Activated T-cell treated with anti-CD3 and anti-CD28 coated beads, Interleukin-2, amount 50 U/mL, for 72 hours (primary cell): ENCODE results near the gene DGKE. TPM values are rescaled to one million over a fixed set of nuclear protein-coding genes. Genes with fewer than 3 reads are reported as not detected.

Experiments used
- ATAC-seq, 2 donors: fragments of 150-1000 bp; cut with Tn5 transposase; replicated peaks in 1 of 2; 2 replicates each; pipeline ENCODE4 v1.10.0; 2021; ENCODE audit warnings: moderate library complexity in 2 of 2, mild to moderate bottlenecking in 1 of 2
- DNase-seq, 2 donors: peaks; one replicate each; pipeline ENCODE4 v3.0.0; 2021 to 2022; ENCODE audit warnings: mixed read lengths in 1 of 2
- H3K27ac Mint-ChIP-seq: one replicate; pipeline ENCODE4 v1.8.0; 2022; ENCODE audit warnings: mild to moderate bottlenecking, moderate library complexity, mixed read lengths
- H3K27me3 Mint-ChIP-seq: one replicate; pipeline ENCODE4 v1.8.0; 2022; ENCODE audit warnings: low read depth, mixed read lengths
- H3K36me3 Mint-ChIP-seq, 2 donors: one replicate each; pipeline ENCODE4 v1.8.0; 2022; ENCODE audit warnings: mixed read lengths in 2 of 2, mild to moderate bottlenecking in 1 of 2; ENCODE audit not compliant: insufficient read depth in 2 of 2
- H3K4me1 Mint-ChIP-seq: one replicate; pipeline ENCODE4 v1.8.0; 2022; ENCODE audit warnings: low read depth, mixed read lengths
- H3K4me3 Mint-ChIP-seq, 2 donors: one replicate each; pipeline ENCODE4 v1.8.0; 2022; ENCODE audit warnings: mild to moderate bottlenecking in 2 of 2, mixed read lengths in 2 of 2, moderate library complexity in 2 of 2
- H3K9me3 Mint-ChIP-seq, 2 donors: one replicate each; pipeline ENCODE4 v1.8.0; 2022; ENCODE audit warnings: mixed read lengths in 2 of 2
- total RNA-seq, 2 donors: library from RNA; stranded (reverse); gene quantifications; one replicate each; pipeline ENCODE4 v1.2.3, GENCODE V29; 2022

The DGKE gene
- total RNA-seq, 2 donors from 2014 or later: 25.0 to 34.6 TPM

DNA sequence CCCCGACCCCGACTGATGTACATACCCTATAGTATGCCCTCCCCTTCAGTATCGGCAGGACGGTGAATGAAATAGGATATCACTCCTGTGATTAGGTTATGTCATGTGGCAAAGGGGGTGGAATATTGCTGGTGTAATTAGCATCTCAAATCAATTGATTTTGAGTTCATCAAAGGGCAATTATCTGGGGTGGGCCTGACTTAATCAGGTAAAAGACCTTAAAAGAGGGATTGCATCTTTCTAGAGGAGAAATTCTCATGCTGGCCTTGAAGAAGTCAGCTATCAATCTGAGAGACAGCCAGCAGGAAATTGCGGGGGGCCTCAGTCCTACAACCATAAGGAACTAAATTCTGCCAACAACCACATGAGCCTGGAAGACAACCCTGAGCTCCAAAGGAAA, 69.6 kb downstream of the DGKE start:
- Mint-ChIP-seq H3K4me1 (peaks cover 22% of the 10 kb centered on the region), H3K27me3 (no peaks in the 10 kb centered on the region), H3K27ac (no peak overlapping the region), H3K36me3 (peaks cover 35 to 58% of the 10 kb centered on the region in 2 donors), H3K4me3 (no peak overlapping the region), H3K9me3 (no peaks in the 10 kb centered on the region)
- DNase-seq (no peak), ATAC-seq (no peak)

DNA sequence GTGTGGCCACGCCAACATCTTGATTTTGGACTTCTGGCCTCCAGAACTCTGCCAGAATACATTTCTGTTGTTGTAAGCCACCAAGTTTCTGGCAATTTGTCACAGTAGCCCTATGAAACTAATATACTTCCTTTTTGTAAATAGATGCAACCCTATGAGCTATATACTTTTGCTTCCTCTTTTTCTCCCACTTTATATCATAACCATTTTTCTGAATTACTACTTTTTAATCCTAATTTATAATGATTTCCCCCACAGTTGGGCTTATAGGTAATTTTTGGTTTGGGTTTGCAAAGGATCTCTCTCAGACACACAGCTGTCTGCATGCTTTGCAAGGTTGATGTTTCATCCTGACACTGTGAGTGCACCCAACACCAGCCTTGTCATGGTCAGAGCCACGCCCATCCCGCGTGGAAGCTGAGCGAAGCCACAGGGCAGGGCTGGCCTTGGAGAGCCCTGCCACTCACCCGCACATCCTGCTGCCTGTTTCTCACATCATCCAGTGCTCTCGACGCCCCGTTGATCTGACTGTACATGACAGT, 74.1 kb downstream of the DGKE start:
- ATAC-seq (peak; percentile 51 to 69), DNase-seq (peak in 1 of 2 donors; percentile 38)
- no peaks in the 10 kb centered on the region for H3K27me3 Mint-ChIP-seq
- H3K4me1 Mint-ChIP-seq: peaks cover 57% of the 10 kb centered on the region
- H3K9me3 Mint-ChIP-seq: no peaks in the 10 kb centered on the region
- peaks cover 47 to 64% of the 10 kb centered on the region in 2 donors for H3K36me3 Mint-ChIP-seq
- H3K4me3 Mint-ChIP-seq: peak overlapping the region; percentile 72 to 82
- peak overlapping the region; percentile 87 for H3K27ac Mint-ChIP-seq

DNA sequence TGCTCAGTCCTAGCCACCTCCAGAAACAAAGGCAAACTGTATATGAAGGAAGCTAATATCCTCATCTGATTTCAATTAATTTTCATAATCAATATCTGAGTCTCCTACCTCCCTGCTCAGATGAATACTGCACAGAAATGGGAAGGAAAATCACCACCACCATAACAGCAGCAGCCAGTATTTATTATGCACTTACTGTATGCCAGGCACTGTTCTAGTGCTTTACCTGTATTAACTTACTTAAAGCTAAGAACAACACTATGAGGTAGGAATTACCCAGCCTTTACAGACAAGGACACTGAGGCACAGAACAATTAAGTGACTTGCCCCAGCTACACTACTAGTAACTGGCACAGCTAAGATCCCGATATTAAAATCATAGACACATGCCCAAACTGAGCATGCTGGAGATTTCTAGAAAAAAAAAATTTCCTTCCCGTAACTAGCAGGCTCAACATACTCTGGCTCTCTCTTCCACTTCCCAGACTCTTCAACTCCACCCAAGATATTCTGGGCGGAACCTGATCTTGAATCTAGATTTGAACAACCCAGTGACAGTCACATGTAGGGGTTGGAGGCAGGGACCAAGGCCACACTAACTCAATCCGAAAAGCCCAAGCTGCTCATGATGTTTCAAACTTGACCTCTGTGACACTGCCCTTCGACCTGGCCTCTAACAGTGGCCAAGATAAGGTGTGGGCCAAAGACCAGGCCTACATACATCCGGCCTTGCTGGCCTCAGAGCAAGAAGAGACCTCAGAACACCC, 76.0 kb downstream of the DGKE start:
- Mint-ChIP-seq H3K4me1 (peaks cover 54% of the 10 kb centered on the region), H3K9me3 (no peaks in the 10 kb centered on the region), H3K4me3 (peak overlapping the region; percentile 92 to 93), H3K36me3 (peaks cover 47 to 58% of the 10 kb centered on the region in 2 donors), H3K27me3 (no peaks in the 10 kb centered on the region), H3K27ac (peak overlapping the region; percentile 87)
- DNase-seq (no peak), ATAC-seq (no peak)

DNA sequence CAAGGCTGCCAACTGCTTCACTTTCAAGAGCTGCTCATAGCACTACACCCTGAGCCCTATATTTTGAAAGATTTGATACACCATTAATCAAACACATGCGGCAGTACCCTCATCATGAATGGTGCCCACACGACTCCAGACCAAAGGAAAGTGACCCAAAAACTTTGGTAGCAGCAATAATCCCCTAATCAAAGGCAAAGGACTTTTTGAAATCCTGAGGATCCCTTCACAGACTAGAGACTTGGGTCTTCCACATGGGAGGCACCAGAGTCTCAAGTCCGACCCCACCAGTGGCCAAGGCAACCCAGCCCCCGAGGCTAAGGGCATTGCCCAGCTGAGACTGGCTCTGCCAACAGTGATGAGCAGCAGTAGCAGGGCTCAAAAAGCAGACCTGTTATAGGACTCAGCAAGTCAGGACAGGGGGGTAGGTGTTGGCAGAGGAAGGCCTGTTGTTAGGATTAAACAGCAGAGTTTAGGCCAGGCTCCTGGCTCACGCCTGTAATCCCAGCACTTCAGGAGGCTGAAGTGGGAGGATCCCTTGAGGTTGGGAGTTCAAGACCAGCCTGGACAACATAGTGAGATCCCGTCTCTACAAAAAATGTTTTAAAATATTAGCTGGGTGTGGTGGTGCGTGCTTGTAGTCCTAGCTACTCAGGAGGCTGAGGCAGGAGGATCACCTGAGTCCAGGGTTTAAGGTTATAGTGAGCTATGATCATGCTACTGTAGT, 76.7 kb downstream of the DGKE start:
- Mint-ChIP-seq H3K27me3 (no peaks in the 10 kb centered on the region), H3K36me3 (peaks cover 49 to 57% of the 10 kb centered on the region in 2 donors), H3K4me3 (peak overlapping the region; percentile 92 to 93), H3K27ac (peak overlapping the region; percentile 87), H3K9me3 (no peaks in the 10 kb centered on the region), H3K4me1 (peaks cover 62% of the 10 kb centered on the region)
- DNase-seq: no peak
- no peak for ATAC-seq

DNA sequence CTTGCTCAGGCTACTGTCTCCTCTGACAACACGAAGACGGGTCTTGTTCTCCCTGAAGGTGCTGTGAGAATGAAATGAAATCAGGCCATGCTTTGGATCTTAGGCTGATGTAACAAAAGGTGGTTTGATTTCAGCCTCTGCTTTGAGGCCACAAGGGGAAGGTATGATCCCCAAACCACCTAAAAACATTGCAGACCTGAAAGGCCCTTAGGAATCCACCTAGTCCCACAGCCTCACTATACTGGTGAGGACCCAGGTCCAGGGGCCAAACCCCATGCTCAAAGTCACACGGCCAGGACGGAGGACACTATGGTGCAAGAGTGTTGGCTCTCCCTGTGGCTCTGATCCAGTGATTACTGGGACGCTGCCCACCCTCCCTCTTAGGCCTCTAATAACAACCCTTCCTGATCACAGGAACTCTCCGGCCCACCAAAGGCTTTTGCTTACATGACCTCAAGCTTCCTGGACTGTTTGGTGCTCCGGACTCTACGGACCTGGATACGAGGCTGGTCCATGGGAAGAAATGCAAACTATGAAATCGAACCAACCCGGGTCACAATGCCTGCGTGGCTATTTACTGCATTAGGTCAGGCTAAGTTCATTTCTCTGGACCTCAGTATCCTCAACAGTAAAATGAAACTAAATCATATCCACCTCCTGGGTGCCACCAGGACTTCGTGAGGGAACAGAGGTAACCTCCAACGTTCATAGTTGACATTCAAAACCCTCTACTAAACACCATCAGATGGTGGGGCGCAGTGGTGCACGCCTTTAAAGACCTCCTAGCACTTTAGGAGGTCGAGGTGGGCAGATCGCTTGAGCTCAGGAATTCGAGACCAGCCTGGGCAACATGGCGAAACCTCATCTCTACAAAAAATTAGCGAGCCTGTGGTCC, 78.4 kb downstream of the DGKE start:
- Mint-ChIP-seq H3K9me3 (peaks cover 0 to 2% of the 10 kb centered on the region in 2 donors), H3K4me1 (peaks cover 74% of the 10 kb centered on the region), H3K27ac (peak overlapping the region; percentile 95), H3K36me3 (peaks cover 47 to 51% of the 10 kb centered on the region in 2 donors), H3K4me3 (peak overlapping the region; percentile 92 to 93), H3K27me3 (no peaks in the 10 kb centered on the region)
- DNase-seq (peak in 1 of 2 donors; percentile 23), ATAC-seq (no peak)

DNA sequence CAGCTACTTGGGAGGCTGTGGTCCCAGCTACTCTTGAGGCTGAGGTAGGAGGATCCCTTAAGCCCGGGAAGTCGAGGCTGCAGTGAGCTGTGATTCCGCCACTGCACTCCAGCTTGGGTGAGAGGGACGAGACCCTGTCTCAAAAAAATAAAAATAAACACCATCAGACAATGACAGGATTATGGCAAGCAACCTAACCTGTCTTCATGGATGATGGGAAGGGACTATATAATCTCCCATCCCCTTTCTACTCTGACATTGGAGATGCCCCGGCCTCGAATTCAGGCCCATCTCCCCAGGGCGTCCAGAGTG, 79.0 kb downstream of the DGKE start:
- peaks cover 48 to 51% of the 10 kb centered on the region in 2 donors for H3K36me3 Mint-ChIP-seq
- ATAC-seq: no peak

DNA sequence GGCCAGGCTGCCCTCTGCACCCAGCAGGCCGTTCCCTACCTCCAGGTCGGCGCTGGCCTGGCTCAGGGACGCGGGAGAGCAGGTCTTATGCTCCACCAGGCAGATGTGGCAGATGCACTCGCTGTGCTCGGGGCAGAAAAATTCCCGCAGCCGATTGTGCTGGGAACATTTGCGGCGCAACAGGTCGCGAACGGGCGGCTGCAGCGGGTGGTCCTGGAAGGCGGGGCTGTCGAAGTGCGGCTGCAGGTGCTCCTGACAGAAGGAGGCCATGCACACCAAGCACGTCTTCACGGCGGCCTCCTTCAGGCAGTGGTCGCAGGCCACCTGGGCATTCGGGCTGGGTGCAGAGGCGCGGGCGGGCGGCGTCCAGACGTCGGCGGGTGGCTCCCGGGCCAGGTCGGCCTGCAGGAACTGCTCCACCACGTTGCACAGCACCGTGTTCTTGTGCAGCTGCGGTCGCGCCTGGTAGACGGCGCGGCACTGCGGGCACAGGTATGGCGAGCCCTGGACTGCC, 79.5 kb downstream of the DGKE start:
- peak overlapping the region; percentile 92 to 93 for H3K4me3 Mint-ChIP-seq
- no peaks in the 10 kb centered on the region for H3K27me3 Mint-ChIP-seq
- H3K4me1 Mint-ChIP-seq: peaks cover 70% of the 10 kb centered on the region
- peak overlapping the region; percentile 95 for H3K27ac Mint-ChIP-seq
- ATAC-seq (peak; percentile 32 to 47), DNase-seq (no peak)
- peaks cover 45 to 50% of the 10 kb centered on the region in 2 donors for H3K36me3 Mint-ChIP-seq
- peaks cover 4 to 6% of the 10 kb centered on the region in 2 donors for H3K9me3 Mint-ChIP-seq

More for the DNA sequence above, 79.0 kb downstream of the DGKE start:
- Mint-ChIP-seq H3K27ac (peak overlapping the region; percentile 95), H3K9me3 (peaks cover 4 to 6% of the 10 kb centered on the region in 2 donors), H3K27me3 (no peaks in the 10 kb centered on the region), H3K4me3 (peak overlapping the region; percentile 92 to 93), H3K4me1 (peaks cover 74% of the 10 kb centered on the region)
- no peak for DNase-seq

DNA sequence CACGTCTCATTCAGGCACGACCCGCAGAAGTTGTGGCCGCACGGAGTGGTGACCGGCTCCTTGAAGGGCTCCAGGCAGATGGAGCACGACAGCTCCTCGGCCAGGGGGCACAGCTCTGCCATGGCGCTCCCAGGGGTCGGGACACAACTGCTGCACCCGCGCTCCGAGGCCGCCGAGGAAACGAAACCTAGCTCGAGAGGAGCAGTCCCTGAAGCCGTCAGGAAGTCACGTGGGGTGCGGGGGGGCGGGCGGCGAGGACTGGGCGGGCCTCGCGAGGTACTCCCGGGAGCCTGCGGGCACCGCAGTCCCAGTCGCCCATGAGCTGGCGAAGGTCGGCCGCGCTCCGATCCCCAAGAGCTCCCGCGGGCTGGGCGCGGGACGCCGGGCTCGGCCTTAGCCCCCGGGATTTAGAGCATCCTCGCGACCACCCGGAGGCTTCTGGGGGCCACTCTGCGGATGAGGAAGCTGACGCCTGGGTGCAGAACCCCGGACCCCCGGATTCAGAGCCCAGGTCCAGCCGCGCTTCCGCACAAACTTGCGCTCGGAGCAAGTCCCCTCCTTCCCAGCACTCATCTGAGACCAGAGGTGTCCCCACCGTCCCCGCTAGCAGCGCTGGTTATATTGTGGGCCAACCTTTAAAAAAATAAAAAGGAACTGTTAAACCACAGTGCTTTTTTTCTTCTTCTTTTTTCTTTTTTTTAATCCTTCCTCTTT, 80.1 kb downstream of the DGKE start, which contains the start of gene TRIM25:
TRIM25 (minus strand) TSS at position 183 of the 714 bp plus-strand sequence; CDS start at position 122, 61 bp downstream.
- Mint-ChIP-seq H3K27ac (peak within 1 kb of the TSS; percentile 99), H3K4me3 (peak within 1 kb of the TSS; percentile 92 to 93), H3K9me3 (peaks cover 4 to 12% of the 10 kb centered on the region in 2 donors), H3K4me1 (peaks cover 70% of the 10 kb centered on the region), H3K36me3 (peaks cover 46 to 50% of the 10 kb centered on the region in 2 donors), H3K27me3 (no peaks in the 10 kb centered on the region)
- DNase-seq: peak; percentile 83 to 88
- peak; percentile 69 to 74 for ATAC-seq

DNA sequence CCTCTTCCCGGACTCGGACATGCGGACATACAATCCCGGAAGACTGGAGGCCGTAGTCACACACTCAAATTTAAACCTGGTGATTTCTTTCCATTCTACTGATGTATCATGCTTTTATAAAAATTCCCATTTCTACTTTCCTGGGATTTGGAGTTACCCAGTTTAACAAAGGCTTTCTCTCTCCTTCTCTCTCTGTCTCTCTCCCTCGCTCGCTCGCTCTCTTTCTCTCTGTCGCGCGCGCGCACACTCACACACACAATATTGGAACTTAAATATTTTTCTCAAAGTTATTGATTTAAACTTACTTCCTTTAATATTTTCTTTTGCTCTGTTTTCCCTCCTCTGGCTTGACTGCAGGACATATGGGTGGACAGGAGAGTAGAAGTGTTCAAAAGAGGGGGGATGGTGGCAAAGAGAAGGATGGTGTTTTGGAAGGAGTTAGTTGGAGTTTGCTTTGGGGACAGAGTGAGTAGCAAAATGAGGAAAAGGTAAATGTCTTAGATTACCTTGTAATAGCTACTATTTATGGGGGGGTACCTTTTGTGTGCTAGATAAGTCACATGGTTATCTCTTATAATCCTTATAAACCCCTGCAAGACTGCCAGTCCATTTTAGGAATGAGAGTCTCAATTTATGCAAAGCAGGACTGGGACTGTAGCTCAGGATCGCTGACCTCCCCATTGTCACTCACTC, 80.8 kb downstream of the DGKE start:
- peaks cover 6 to 13% of the 10 kb centered on the region in 2 donors for H3K9me3 Mint-ChIP-seq
- peak overlapping the region; percentile 99 for H3K27ac Mint-ChIP-seq
- ATAC-seq: no peak
- no peaks in the 10 kb centered on the region for H3K27me3 Mint-ChIP-seq
- peaks cover 48 to 54% of the 10 kb centered on the region in 2 donors for H3K36me3 Mint-ChIP-seq
- peak in 1 of 2 donors; percentile 18 for DNase-seq
- peaks cover 70% of the 10 kb centered on the region for H3K4me1 Mint-ChIP-seq
- peak overlapping the region; percentile 92 to 93 for H3K4me3 Mint-ChIP-seq

DNA sequence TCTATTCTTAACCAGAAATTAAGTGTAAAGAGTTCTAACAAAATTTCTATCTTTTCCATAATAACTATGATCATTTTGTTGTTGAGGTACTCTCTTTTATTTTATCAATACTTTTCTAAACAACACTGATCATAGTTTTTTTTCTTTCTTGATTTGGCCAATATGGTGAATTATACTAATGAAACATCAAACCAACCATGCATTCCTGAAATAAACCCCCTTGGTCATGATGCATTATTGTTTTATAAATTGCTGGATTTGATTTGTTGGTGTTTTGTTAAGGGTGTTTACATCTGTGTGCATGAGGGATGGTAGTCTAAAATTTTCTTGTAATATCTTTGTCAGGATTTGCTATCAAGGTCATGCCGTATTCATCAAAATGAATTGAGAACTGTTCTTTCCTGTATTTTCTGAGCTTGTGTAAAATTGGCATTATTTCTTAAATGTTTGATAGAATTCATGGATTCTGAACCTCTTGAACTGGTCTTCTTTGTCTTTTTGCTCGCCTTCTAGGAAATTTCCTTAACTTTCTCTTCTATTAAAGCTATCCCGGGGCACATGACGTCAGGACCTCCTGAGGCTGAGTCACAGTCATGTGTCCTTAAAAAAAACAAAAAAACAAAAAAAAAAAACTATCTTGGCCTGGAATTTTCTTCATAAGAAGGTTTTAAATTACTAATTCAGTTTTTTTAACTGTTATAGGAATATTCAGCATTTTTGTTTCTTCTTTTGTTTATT, 83.8 kb downstream of the DGKE start:
- Mint-ChIP-seq H3K9me3 (peaks cover 6 to 15% of the 10 kb centered on the region in 2 donors), H3K4me3 (peak overlapping the region in 1 of 2 donors; percentile 7), H3K27ac (peak overlapping the region; percentile 84), H3K27me3 (no peaks in the 10 kb centered on the region), H3K36me3 (peaks cover 33 to 36% of the 10 kb centered on the region in 2 donors), H3K4me1 (peaks cover 48% of the 10 kb centered on the region)
- ATAC-seq (no peak), DNase-seq (no peak)

DNA sequence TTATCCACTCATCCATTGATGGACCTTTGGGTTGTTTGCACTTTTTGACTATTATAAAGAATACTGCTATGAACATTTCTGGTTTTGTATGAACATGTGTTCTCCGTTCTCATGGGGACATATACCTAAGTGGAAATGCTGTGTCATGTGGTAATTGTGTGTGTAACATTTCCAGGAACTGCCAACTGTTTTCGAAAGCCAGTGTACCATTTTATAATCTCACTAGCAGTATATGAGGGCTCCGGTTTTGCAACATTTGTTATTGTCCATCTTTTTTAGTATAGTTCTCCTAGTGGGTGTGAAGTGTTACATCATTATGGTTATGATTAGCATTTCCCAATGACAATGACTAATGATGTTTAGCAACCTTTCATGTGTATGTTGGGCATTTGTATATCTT, 85.0 kb downstream of the DGKE start:
- Mint-ChIP-seq H3K4me3 (peak overlapping the region in 1 of 2 donors; percentile 57), H3K27me3 (no peaks in the 10 kb centered on the region), H3K36me3 (peaks cover 29 to 33% of the 10 kb centered on the region in 2 donors), H3K9me3 (peaks cover 6 to 15% of the 10 kb centered on the region in 2 donors), H3K4me1 (peaks cover 48% of the 10 kb centered on the region), H3K27ac (peak overlapping the region; percentile 98)
- DNase-seq: peak in 1 of 2 donors; percentile 27
- ATAC-seq: peak; percentile 22 to 35
